ENCODE results near the gene UBE2S. TPM values are rescaled to one million over a fixed set of nuclear protein-coding genes. Genes with fewer than 3 reads are reported as not detected.

The UBE2S gene
- total RNA-seq, 1 experiment from 2014 or later: 279 TPM

GRCh38 chr19:55454787-55455243, 47.2 kb upstream of the UBE2S start:
- H3K27me3 ChIP-seq (replicated peaks; ENCODE audit: control insufficient read depth, insufficient read depth, low read length): peaks cover 2% of the 10 kb centered on the region; the same call in 1 of the 2 replicates
- TF ChIP-seq CTCF (IDR thresholded peaks at IDR 0.05; ENCODE audit: insufficient read depth in 1 of 2, low read depth in 1 of 2, low read length in 1 of 2, severe bottlenecking in 1 of 2, unreplicated experiment in 1 of 2): peak; percentile 66 to 69
- ChIA-PET POLR2A (interaction anchor here (0.6 kb wide), 1 partner anchor 175 kb away, joined by 3 read pairs; no protein-coding TSS in a partner anchor), CTCF (no interaction called here)
- Mint-ChIP-seq H3K4me1 (ENCODE audit: low read depth, unreplicated experiment) (peaks cover 15% of the 10 kb centered on the region), H3K36me3 (ENCODE audit: insufficient read depth, unreplicated experiment) (peaks cover 8% of the 10 kb centered on the region), H3K27me3 (ENCODE audit: insufficient read depth, unreplicated experiment) (peaks cover 17% of the 10 kb centered on the region), H3K9me3 (ENCODE audit: unreplicated experiment) (no peaks in the 10 kb centered on the region), H3K4me3 (ENCODE audit: unreplicated experiment) (no peak overlapping the region), H3K27ac (ENCODE audit: unreplicated experiment) (no peak overlapping the region)
- intact Hi-C loops (cut with micrococcal nuclease; ENCODE audit: unreplicated experiment): no loop called here
- no peaks in the 10 kb centered on the region for H3K9me3 ChIP-seq
- no TSS peak for BruUV-seq (replicated peaks)
- peaks cover 21% of the 10 kb centered on the region for H3K4me1 ChIP-seq
- DNase-seq: peak; percentile 68
- H3K4me3 ChIP-seq (ENCODE audit: low read depth, low read length): no peak overlapping the region
- no peaks in the 10 kb centered on the region; the same call in none of the 2 replicates for H3K36me3 ChIP-seq (ENCODE audit: control insufficient read depth, insufficient read depth, low read length)

- POLR2A ChIA-PET: interaction anchor here (1.1 kb wide), 2 partner anchors 8 to 46 kb away, joined by 3 to 5 read pairs; partner anchors contain the start of gene UBE2S
- Mint-ChIP-seq H3K27me3 (ENCODE audit: insufficient read depth, unreplicated experiment) (peaks cover 19% of the 10 kb centered on the region), H3K9me3 (ENCODE audit: unreplicated experiment) (no peaks in the 10 kb centered on the region), H3K4me3 (ENCODE audit: unreplicated experiment) (peak overlapping the region; percentile 39), H3K36me3 (ENCODE audit: insufficient read depth, unreplicated experiment) (peaks cover 8% of the 10 kb centered on the region), H3K27ac (ENCODE audit: unreplicated experiment) (no peak overlapping the region), H3K4me1 (ENCODE audit: low read depth, unreplicated experiment) (peaks cover 15% of the 10 kb centered on the region)
- no peak for TF ChIP-seq CTCF (IDR thresholded peaks at IDR 0.05; ENCODE audit: insufficient read depth in 1 of 2, low read depth in 1 of 2, low read length in 1 of 2, severe bottlenecking in 1 of 2, unreplicated experiment in 1 of 2)
- CTCF ChIA-PET: interaction anchor here (0.6 to 1.1 kb wide), 3 partner anchors 14 to 343 kb away, joined by 3 to 4 read pairs (median 3); no protein-coding TSS in a partner anchor
- H3K27me3 ChIP-seq (replicated peaks; ENCODE audit: control insufficient read depth, insufficient read depth, low read length): peaks cover 2% of the 10 kb centered on the region; the same call in 1 of the 2 replicates
- intact Hi-C loops (cut with micrococcal nuclease; ENCODE audit: unreplicated experiment): no loop called here
- peaks cover 18% of the 10 kb centered on the region; the same call in 1 of the 2 replicates for H3K4me1 ChIP-seq
- no peaks in the 10 kb centered on the region; the same call in none of the 2 replicates for H3K36me3 ChIP-seq (ENCODE audit: control insufficient read depth, insufficient read depth, low read length)
- no peak overlapping the region for H3K4me3 ChIP-seq (ENCODE audit: low read depth, low read length)
- DNase-seq: no peak
- no peaks in the 10 kb centered on the region for H3K9me3 ChIP-seq
- no TSS peak for BruUV-seq (replicated peaks)
Observed at GRCh38 chr19:55453511-55454260, 46.1 kb upstream of the UBE2S start.

GRCh38 chr19:55452749-55453346, 45.3 kb upstream of the UBE2S start:
- peaks cover 18% of the 10 kb centered on the region; the same call in 1 of the 2 replicates for H3K4me1 ChIP-seq
- no peak overlapping the region for H3K4me3 ChIP-seq (ENCODE audit: low read depth, low read length)
- BruUV-seq (replicated peaks): no TSS peak
- Mint-ChIP-seq H3K4me3 (ENCODE audit: unreplicated experiment) (peak overlapping the region; percentile 39), H3K27ac (ENCODE audit: unreplicated experiment) (no peak overlapping the region), H3K9me3 (ENCODE audit: unreplicated experiment) (no peaks in the 10 kb centered on the region), H3K27me3 (ENCODE audit: insufficient read depth, unreplicated experiment) (peaks cover 19% of the 10 kb centered on the region), H3K36me3 (ENCODE audit: insufficient read depth, unreplicated experiment) (peaks cover 8% of the 10 kb centered on the region), H3K4me1 (ENCODE audit: low read depth, unreplicated experiment) (peaks cover 15% of the 10 kb centered on the region)
- no peaks in the 10 kb centered on the region; the same call in none of the 2 replicates for H3K36me3 ChIP-seq (ENCODE audit: control insufficient read depth, insufficient read depth, low read length)
- POLR2A ChIA-PET: interaction anchor here (1.1 kb wide), 2 partner anchors 9 to 45 kb away, joined by 3 to 5 read pairs; partner anchors contain the start of gene UBE2S
- H3K9me3 ChIP-seq: no peaks in the 10 kb centered on the region
- peaks cover 2% of the 10 kb centered on the region; the same call in 1 of the 2 replicates for H3K27me3 ChIP-seq (replicated peaks; ENCODE audit: control insufficient read depth, insufficient read depth, low read length)
- CTCF ChIA-PET: interaction anchor here (0.6 to 1.1 kb wide), 3 partner anchors 15 to 342 kb away, joined by 3 to 4 read pairs (median 3); no protein-coding TSS in a partner anchor
- DNase-seq: peak; percentile 73 to 83
- no peak for TF ChIP-seq CTCF (IDR thresholded peaks at IDR 0.05; ENCODE audit: insufficient read depth in 1 of 2, low read depth in 1 of 2, low read length in 1 of 2, severe bottlenecking in 1 of 2, unreplicated experiment in 1 of 2)
- intact Hi-C loops (cut with micrococcal nuclease; ENCODE audit: unreplicated experiment): loop anchor here (1.0 kb wide), 1 partner anchor 8 kb away; the partner anchor contains the start of gene ISOC2

Measured in Caco-2 (cell line).